ENCODE measurements around the gene BUB3. TPM values are rescaled to one million over a fixed set of nuclear protein-coding genes. Genes with fewer than 3 reads are reported as not detected.

Gene BUB3
- 100 to 1,000 TPM; 120 to 123 (median 122) TPM for polyA plus RNA-seq (ENCODE audit: insufficient read length in 3 of 3)

DNA sequence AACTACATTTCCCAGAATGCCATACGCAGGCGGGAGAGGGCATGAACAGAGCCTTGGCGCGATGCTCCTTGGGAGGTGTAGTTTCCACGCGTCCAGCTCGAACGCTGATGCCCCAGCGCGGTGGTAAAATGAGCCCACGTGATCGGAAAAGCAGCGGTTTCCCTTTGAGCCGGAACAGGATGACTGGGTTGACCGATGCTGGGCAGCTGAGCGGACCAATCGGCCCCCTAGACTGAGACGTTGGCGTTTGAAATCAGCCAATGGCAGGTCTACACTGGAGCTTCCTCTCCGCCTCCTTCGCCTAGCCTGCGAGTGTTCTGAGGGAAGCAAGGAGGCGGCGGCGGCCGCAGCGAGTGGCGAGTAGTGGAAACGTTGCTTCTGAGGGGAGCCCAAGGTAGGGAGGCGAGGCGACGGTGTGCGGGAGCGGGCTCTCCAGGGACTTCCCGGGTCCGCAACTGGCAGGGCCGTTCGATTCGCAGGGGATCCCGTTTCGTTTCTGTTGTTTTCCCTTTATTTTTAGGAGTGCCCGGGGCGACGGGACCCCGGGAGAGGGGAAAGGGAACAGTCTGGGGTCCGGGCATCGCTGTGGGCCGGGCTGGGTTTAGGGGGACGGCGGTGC, at the start of gene BUB3:
TSS of gene BUB3 (plus strand) at position 311 of the 619 bp plus-strand sequence. CDS start 516 bp downstream, outside the sequence.
- DNase-seq (ENCODE audit: low read depth in 3 of 3, low spot score in 2 of 3), result peak; percentile 98 to 99 (median 98)

DNA sequence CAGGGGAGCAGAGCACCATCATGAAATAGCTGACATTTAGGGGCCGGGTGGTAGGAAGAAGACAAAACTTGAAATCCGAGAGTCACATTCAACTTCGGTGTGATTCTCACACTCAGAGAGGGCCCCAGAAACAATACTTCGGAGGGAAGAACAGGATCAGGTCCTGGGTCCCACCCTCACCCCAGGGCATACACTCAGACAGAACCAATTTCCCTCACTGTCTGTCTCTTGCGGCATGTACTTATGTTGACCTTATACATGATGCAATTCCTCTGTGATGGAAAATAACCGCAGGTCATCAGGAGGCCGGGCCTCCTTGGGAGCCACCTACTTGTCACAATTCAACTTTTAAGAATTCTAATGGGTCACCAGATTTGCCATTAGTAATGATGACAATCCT, 44.7 kb upstream of the BUB3 start:
- no peak for DNase-seq (ENCODE audit: low read depth in 3 of 3, low spot score in 2 of 3)

DNA sequence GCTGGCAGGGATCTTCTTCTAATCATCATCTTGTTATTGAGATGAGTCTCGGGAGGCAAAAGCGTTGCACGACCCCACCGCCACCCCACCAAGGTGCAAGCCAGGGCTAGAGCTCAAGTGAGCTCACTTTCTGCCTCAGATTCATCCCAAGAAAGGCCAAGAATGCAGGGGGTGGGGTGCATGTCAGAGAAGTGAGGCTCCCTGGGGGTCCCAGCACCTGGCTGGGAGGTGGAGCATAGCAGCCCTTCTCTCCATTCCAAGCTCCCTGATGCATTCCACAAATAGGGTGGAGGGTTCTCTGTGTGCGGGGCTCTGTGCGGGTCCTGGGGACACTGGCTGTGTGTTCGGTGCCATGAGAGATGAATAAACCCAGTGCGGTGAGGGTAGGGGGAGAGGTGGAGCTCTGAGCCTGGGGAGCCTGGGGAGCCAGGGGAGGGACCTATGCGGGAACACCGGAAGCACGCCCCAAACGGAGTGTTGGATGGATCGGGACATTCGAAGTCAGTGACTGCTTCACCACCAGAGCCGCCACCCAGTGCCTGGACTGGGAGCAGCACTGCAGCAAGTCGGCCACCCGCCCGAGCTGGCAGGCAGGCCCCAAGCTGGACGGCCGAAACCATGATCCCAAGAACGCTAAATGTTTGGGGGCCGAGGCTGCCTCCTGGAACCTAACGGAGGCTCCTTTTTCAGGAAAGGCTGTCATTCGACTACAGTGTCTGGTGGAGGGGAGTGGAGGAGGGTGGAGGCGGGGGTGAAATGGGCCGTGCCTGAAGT, 36.4 kb upstream of the BUB3 start:
- DNase-seq (ENCODE audit: low read depth in 3 of 3, low spot score in 2 of 3), result no peak

- no peak for DNase-seq (ENCODE audit: low read depth in 3 of 3, low spot score in 2 of 3)
Observed at GRCh38 chr10:123119081-123119480, 35.1 kb upstream of the BUB3 start.

- no peak for DNase-seq (ENCODE audit: low read depth in 3 of 3, low spot score in 2 of 3)
Observed at GRCh38 chr10:123126246-123126645, 28.0 kb upstream of the BUB3 start.

- no peak for DNase-seq (ENCODE audit: low read depth in 3 of 3, low spot score in 2 of 3)
Observed at GRCh38 chr10:123129618-123130271, 24.5 kb upstream of the BUB3 start.

DNA sequence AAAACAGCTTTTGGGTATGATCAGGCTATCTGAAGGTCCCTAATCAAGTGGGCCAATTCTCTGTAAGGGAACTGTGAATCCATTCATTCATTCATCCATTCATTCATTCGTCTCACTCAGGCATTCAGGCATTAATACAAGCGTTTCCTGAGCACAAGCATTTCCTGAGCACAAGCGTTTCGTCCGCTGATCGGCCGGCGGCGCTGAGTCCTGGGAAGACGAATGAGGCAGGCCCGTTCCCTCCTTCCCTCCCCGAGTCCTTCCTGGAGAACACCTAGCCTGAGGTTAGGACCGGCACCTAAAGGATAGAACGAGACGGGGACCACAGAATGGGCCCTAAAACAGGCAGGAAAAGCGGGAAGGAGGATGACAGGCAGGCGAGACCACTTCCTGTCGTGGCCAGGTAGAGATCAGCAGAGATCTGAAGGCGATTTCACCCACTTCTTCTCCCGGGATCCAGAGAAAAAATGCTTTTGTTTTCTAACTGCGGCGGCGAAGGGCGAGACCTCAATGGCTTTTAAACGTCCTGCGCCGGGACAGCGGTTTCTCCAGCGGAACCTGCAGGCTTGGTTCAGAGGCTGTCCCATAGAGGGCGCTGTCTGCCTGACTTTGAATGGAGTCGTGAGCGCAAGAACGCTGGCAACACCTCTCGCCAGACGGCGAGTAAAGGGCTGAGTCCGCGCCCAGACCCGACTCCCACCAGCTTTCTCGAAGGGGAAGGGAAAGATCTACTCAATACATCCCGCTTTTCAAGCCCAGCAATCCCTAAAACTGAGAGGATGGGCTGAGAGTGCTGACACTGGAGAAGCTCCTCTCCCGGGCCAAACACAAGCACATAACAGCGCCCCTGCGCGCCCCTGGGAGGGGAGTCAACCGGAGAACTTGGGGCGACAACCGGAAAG, 21.4 kb upstream of the BUB3 start:
- DNase-seq (ENCODE audit: low read depth in 3 of 3, low spot score in 2 of 3), result peak; percentile 77 to 86 (median 85)

GRCh38 chr10:123133541-123134342, 20.5 kb upstream of the BUB3 start:
- DNase-seq (ENCODE audit: low read depth in 3 of 3, low spot score in 2 of 3), result no peak

GRCh38 chr10:123134343-123134914, 19.8 kb upstream of the BUB3 start:
- no peak for DNase-seq (ENCODE audit: low read depth in 3 of 3, low spot score in 2 of 3)

DNA sequence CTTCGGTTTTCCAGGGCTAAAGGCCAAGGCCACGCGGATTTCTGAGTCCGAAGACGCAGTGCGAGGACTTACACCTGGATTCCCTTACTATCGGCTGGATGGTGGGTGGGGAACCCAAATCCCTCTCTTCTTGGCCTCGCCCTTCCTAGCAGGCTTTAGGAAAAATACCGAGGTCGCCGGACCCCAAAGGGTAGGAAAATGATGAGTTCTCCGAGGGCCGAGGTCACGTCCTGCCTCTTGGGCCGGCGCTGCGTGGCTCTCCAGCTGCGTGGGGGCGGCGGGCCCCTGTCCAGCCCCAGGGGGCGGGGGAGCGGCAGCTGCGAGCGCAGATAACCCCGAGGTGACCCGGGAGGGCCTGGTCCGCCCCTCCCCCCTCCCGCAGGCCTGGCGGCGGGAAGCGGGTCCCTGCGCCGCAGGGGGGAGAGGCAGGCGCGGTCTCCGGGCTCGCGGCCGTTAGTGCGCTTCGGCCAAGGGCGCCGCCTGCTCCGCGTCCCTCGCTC, 19.2 kb upstream of the BUB3 start:
- DNase-seq (ENCODE audit: low read depth in 3 of 3, low spot score in 2 of 3), result no peak

GRCh38 chr10:123135415-123136141, 18.6 kb upstream of the BUB3 start, which contains the start of gene HMX3:
HMX3 (plus strand) TSS chr10:123135970; CDS start chr10:123136051, 81 bp downstream.
- no peak for DNase-seq (ENCODE audit: low read depth in 3 of 3, low spot score in 2 of 3)

DNA sequence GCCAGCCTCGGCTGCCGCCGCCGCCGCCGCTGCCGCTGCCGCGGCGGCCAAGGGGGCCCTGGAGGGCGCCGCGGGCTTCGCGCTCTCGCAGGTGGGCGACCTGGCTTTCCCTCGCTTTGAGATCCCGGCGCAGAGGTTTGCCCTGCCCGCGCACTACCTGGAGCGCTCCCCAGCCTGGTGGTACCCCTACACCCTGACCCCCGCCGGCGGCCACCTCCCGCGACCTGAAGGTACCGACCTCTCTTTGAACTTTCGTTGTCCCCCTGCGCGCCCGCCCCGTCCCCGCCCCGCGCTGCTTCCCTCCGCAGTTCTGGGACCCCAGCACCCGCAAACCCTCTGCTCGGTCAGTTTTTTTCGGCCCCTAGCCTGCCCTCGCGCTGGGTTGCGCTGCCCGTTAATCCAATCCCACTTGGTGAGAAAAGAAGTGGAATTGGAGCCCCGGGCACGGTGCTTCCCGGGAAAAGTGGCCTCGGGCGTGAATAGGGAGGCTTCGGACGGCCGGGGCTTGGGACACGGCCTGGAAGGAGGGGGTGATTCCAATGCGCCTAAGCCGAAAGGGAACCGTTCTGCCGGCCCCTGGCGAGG, 17.9 kb upstream of the BUB3 start:
- DNase-seq (ENCODE audit: low read depth in 3 of 3, low spot score in 2 of 3), result no peak

GRCh38 chr10:123136806-123137642, 17.2 kb upstream of the BUB3 start:
- DNase-seq (ENCODE audit: low read depth in 3 of 3, low spot score in 2 of 3), result no peak

DNA sequence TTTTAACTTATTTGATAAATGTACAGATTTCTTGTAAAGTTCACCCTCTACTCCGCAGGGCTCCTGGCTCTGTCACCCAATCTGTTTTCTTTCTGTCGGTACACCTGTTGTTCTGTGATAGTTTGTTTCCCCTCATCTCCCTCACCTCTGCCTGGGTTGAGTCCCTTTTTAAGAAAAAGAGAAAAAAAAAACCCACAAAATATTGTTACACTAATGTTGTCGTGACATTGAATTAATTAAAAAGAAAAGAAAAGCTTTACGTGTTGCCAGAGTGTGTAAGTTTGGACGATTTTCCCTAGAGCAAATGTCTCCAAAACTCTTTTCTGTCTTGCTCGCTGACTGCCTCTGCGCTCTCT, 15.1 kb upstream of the BUB3 start:
- DNase-seq (ENCODE audit: low read depth in 3 of 3, low spot score in 2 of 3), result no peak

GRCh38 chr10:123139521-123140163, 14.6 kb upstream of the BUB3 start:
- DNase-seq (ENCODE audit: low read depth in 3 of 3, low spot score in 2 of 3), result no peak

- DNase-seq (ENCODE audit: low read depth in 3 of 3, low spot score in 2 of 3), result no peak
Observed at GRCh38 chr10:123140164-123140982, 13.8 kb upstream of the BUB3 start.
